Esophagus muscularis mucosa (tissue), 4 donors: ENCODE results near the gene FADS6. TPM values are rescaled to one million over a fixed set of nuclear protein-coding genes. Genes with fewer than 3 reads are reported as not detected.

Source experiments
- DNase-seq: peaks from one replicate; pipeline ENCODE4 v3.0.0-alpha.2; 2017; ENCODE audit errors: extremely low spot score
- H3K27ac ChIP-seq, 4 donors: fragments of 200-600 bp; sonication (generic); replicated peaks in 1 of 4; 1 replicate in 3 of 4; 2 replicates in 1 of 4; pipeline ENCODE4 v1.5.1; 2016 to 2019; ENCODE audit warnings: mild to moderate bottlenecking in 1 of 4
- H3K27me3 ChIP-seq, 4 donors: fragments of 200-600 bp; sonication (generic); one replicate each; pipeline versions ENCODE4 v1.5.1 to v1.6.0; 2016 to 2019
- H3K36me3 ChIP-seq, 4 donors: fragments of 200-600 bp; sonication (generic); one replicate each; pipeline ENCODE4 v1.5.1; 2016 to 2019
- H3K4me1 ChIP-seq, 4 donors: fragments of 200-600 bp; sonication (generic); one replicate each; pipeline ENCODE4 v1.5.1; 2016 to 2019
- H3K4me3 ChIP-seq, 4 donors: fragments of 200-600 bp; sonication (generic); 1 replicate in 2 of 4; 2 replicates in 2 of 4; pipeline ENCODE4 v1.5.1; 2016 to 2019; ENCODE audit warnings: mild to moderate bottlenecking in 4 of 4, moderate library complexity in 1 of 4
- H3K9me3 ChIP-seq, 4 donors: fragments of 200-600 bp; sonication (generic); 1 replicate in 3 of 4; 2 replicates in 1 of 4; pipeline ENCODE4 v1.5.1; 2016 to 2019
- EP300 ChIP-seq: sonication (generic); formaldehyde crosslinking; IDR thresholded peaks from one replicate; pipeline ENCODE4 v1.6.1; 2017; ENCODE audit warnings: antibody characterized with exemption
- POLR2A ChIP-seq: fragments of 450-650 bp; IDR thresholded peaks from one replicate; pipeline ENCODE4 v1.6.1; 2017; ENCODE audit warnings: antibody characterized with exemption, moderate library complexity, mild to moderate bottlenecking, low read depth
- POLR2AphosphoS5 ChIP-seq, 2 donors: sonication (generic); formaldehyde crosslinking; IDR thresholded peaks; one replicate each; pipeline ENCODE4 v1.6.1; 2017; ENCODE audit warnings: antibody characterized with exemption in 2 of 2
- WGBS: methylation state at CpG from one replicate; pipeline ENCODE4 v1.1.5; 2018; 5-methylcytosine and 5-hydroxymethylcytosine counted together
- intact Hi-C: fragments of 100-400 bp; cut with DNase I; formaldehyde crosslinking; loops from one replicate; pipeline ENCODE4 v1.15.1; 2023
- total RNA-seq, 4 donors: library from RNA; depleted of rRNA; stranded (reverse); fragments of >200 nt; gene quantifications; one replicate each; pipeline versions ENCODE4 v1.1.0 to v1.2.1, GENCODE V29; 2016
- TF ChIP-seq, protein P1 (sequence below), 3 experiments: fragments of 200-600 bp in 2 of 3; fragments of 450-650 bp in 1 of 3; sonication (generic) in 2 of 3; IDR thresholded peaks; one replicate each; pipeline ENCODE4 v1.5.1; 2017 to 2019; ENCODE audit warnings: antibody characterized with exemption in 3 of 3, mild to moderate bottlenecking in 2 of 3, moderate library complexity in 1 of 3

FADS6 gene
- total RNA-seq, 4 donors from 2014 or later, result 0.33 TPM; not detected in 3

DNA sequence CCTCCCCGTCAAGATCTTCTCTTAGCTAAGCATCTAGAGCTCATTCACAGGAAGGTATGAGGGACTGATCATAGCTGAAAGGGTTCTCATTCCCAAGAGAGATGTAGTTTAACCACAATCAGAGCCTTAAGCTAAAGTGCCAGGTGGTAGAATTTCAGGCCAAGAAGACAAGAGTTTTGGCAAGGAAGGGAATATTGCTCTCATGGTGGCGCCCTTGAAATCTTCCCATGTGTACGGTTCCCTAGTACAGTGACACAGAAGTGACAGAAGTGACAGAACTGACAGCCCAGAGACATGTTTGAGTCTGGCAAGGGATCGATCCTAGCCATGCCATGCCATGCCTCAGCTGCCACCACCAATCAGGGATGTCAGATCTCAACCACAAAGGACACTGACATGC lies 36.2 kb downstream of the FADS6 start:
- Histone ChIP-seq H3K27me3 (peaks cover 5 to 100% (median 57%) of the 10 kb centered on the region in 4 donors), H3K4me3 (no peak overlapping the region), H3K9me3 (no peaks in the 10 kb centered on the region), H3K27ac (no peak overlapping the region), H3K4me1 (peaks cover 29 to 45% (median 35%) of the 10 kb centered on the region in 4 donors), H3K36me3 (no peaks in the 10 kb centered on the region)
- intact Hi-C loops, result no loop called here
- whole genome bisulfite sequencing, result 83% methylated on average over 4 of the region's 4 CpGs
- TF ChIP-seq, protein P1, sequence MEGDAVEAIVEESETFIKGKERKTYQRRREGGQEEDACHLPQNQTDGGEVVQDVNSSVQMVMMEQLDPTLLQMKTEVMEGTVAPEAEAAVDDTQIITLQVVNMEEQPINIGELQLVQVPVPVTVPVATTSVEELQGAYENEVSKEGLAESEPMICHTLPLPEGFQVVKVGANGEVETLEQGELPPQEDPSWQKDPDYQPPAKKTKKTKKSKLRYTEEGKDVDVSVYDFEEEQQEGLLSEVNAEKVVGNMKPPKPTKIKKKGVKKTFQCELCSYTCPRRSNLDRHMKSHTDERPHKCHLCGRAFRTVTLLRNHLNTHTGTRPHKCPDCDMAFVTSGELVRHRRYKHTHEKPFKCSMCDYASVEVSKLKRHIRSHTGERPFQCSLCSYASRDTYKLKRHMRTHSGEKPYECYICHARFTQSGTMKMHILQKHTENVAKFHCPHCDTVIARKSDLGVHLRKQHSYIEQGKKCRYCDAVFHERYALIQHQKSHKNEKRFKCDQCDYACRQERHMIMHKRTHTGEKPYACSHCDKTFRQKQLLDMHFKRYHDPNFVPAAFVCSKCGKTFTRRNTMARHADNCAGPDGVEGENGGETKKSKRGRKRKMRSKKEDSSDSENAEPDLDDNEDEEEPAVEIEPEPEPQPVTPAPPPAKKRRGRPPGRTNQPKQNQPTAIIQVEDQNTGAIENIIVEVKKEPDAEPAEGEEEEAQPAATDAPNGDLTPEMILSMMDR (IDR thresholded peaks at IDR 0.05), result no peak
- TF ChIP-seq POLR2A (no peak), POLR2AphosphoS5 (IDR thresholded peaks at IDR 0.05) (no peak), EP300 (no peak)
- DNase-seq, result no peak

DNA sequence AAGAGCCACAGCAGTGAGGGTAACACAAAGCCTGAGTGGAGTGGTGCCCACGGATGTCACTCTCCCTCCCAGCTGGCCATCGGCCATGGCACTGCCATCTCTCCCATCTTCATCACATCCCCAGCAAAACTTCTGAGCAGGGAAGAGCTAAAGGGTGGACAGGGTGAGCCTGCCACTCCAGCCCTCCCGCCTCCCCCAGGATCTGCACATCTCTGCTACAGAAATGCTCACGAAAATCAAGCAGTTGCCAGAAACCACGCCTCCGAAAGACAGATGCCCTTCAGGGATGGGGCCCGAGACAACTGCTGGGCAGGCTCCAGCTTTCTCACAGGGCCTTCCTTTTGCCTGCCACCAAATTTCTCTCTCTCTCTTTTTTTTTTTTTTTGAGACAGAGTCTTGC lies 37.3 kb downstream of the FADS6 start:
- intact Hi-C loops, result no loop called here
- WGBS, result 88% methylated on average over 7 of the region's 7 CpGs
- H3K27me3 ChIP-seq, result peaks cover 9 to 100% (median 58%) of the 10 kb centered on the region in 4 donors
- no peaks in the 10 kb centered on the region for H3K36me3 ChIP-seq
- no peak overlapping the region for H3K27ac ChIP-seq
- DNase-seq, result no peak
- H3K9me3 ChIP-seq, result no peaks in the 10 kb centered on the region
- peaks cover 22 to 38% (median 29%) of the 10 kb centered on the region in 4 donors for H3K4me1 ChIP-seq
- H3K4me3 ChIP-seq, result no peak overlapping the region
- no peak for TF ChIP-seq EP300

DNA sequence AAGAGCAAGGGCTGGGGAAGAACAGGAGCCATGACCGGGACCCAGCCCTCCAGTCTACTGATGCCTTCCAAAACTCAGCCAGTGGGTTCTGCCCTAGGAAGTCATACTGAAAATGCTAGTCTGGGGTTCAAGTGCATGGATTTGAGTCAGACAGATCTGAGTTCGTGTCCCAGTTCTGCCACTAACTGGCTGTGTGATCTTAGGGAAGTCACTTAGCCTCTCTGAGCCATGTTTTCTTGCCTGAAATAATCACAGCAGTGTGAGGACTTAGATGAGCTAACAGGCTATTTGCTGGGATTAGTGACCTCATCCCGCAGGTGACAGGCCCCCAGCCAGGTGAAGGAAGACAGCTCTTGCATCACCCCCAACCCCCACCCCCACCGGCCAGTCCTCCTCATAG lies 38.1 kb downstream of the FADS6 start:
- H3K9me3 ChIP-seq, result no peaks in the 10 kb centered on the region
- intact Hi-C loops, result no loop called here
- TF ChIP-seq POLR2A (no peak), POLR2AphosphoS5 (IDR thresholded peaks at IDR 0.05) (no peak), EP300 (no peak)
- TF ChIP-seq, protein P1 (IDR thresholded peaks at IDR 0.05), result no peak
- H3K27ac ChIP-seq, result no peak overlapping the region
- no peaks in the 10 kb centered on the region for H3K36me3 ChIP-seq
- peaks cover 9 to 100% (median 55%) of the 10 kb centered on the region in 4 donors for H3K27me3 ChIP-seq
- WGBS, result 88% methylated on average over 1 of the region's 4 CpGs
- no peak overlapping the region for H3K4me3 ChIP-seq
- DNase-seq, result no peak
- H3K4me1 ChIP-seq, result peaks cover 16 to 30% (median 21%) of the 10 kb centered on the region in 4 donors

DNA sequence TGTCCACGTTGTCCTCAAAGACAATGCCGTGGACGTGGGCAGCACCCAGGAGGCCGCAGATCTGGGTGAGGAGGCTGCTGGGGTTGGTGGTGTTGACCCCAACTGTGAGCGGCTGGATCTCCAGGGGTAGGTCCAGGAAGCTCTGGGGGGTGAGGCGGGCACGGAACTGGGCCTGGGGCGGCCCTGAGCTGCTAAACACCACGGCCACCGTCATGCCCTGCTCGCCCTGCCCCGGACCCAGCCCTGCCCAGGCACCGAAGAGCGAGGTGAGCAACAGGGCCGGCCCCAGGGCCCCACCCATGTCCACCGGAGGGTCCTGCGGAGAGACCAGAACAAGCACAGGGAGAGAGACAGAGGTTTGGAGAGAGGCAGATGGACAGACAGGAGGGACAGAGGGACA lies 38.6 kb downstream of the FADS6 start:
- TF ChIP-seq EP300 (no peak), POLR2AphosphoS5 (IDR thresholded peaks at IDR 0.05) (no peak), POLR2A (no peak)
- TF ChIP-seq, protein P1 (IDR thresholded peaks at IDR 0.05), result no peak
- intact Hi-C loops, result loop anchor here (5.0 kb wide), 1 partner anchor 57 kb away; no protein-coding TSS in a partner anchor
- Histone ChIP-seq H3K36me3 (no peaks in the 10 kb centered on the region), H3K27ac (no peak overlapping the region), H3K4me3 (no peak overlapping the region), H3K4me1 (peaks cover 11 to 24% (median 16%) of the 10 kb centered on the region in 4 donors), H3K9me3 (no peaks in the 10 kb centered on the region), H3K27me3 (peaks cover 9 to 100% (median 50%) of the 10 kb centered on the region in 4 donors)
- WGBS, result 73% methylated on average over 7 of the region's 17 CpGs
- no peak for DNase-seq

DNA sequence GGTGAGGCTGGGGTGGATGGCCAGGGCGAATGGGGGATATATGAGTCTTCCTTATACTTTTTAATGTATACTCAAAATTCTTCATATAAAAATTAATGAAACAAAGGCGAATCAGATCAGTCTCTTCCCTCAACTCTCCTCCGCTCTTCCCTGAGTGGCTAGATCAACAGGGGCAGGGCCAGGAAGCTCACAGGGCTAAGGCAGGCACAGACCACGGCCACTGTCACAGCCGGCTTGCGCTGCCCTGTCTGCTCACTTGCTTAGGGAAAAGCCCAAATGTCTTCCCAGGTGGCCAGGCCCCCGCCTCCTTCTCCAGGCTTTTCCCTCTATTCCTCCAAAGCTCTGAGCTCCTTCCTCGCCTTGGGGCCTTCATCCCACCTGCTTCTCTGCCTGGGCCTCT lies 39.8 kb downstream of the FADS6 start:
- WGBS, result 83% methylated on average over 8 of the region's 8 CpGs
- intact Hi-C loops, result loop anchor here (5.0 kb wide), 1 partner anchor 56 kb away; no protein-coding TSS in a partner anchor

More for the DNA sequence above, 39.8 kb downstream of the FADS6 start:
- Histone ChIP-seq H3K27ac (no peak overlapping the region), H3K9me3 (no peaks in the 10 kb centered on the region), H3K4me3 (no peak overlapping the region), H3K36me3 (no peaks in the 10 kb centered on the region), H3K27me3 (peaks cover 9 to 96% (median 39%) of the 10 kb centered on the region in 4 donors), H3K4me1 (peaks cover 6 to 14% (median 10%) of the 10 kb centered on the region in 4 donors)
- TF ChIP-seq POLR2AphosphoS5 (IDR thresholded peaks at IDR 0.05) (no peak), POLR2A (no peak), EP300 (no peak)
- TF ChIP-seq, protein P1 (IDR thresholded peaks at IDR 0.05), result no peak
- DNase-seq, result no peak
